ENCODE results near the gene STBD1.
"Not testable (repeated sequence)": the region's sequence is repeated elsewhere in the genome, so short reads cannot be mapped to it uniquely, and the experiment has no call there.

The STBD1 gene

GRCh38 chr4:76287811-76288210, 18.7 kb upstream of the STBD1 start:
- not testable (repeated sequence) for DNase-seq

- DNase-seq: no peak
Observed at GRCh38 chr4:76292730-76293129, 13.8 kb upstream of the STBD1 start.

GRCh38 chr4:76293772-76294171, 12.8 kb upstream of the STBD1 start:
- DNase-seq: no peak

- no peak for DNase-seq
Observed at GRCh38 chr4:76296286-76296820, 10.2 kb upstream of the STBD1 start.

GRCh38 chr4:76298227-76298626, 8.3 kb upstream of the STBD1 start:
- DNase-seq: no peak

GRCh38 chr4:76300012-76300411, 6.5 kb upstream of the STBD1 start:
- no peak for DNase-seq

- DNase-seq: peak; percentile 4
Observed at GRCh38 chr4:76301068-76301774, 5.3 kb upstream of the STBD1 start.

GRCh38 chr4:76301775-76302162, 4.8 kb upstream of the STBD1 start:
- no peak for DNase-seq

GRCh38 chr4:76302826-76303438, 3.6 kb upstream of the STBD1 start:
- DNase-seq: no peak

- DNase-seq: no peak
Observed at GRCh38 chr4:76305033-76305687, 1.4 kb upstream of the STBD1 start.

GRCh38 chr4:76306882-76307659, 538 bp downstream of the STBD1 start:
- DNase-seq: no peak

GRCh38 chr4:76307660-76308014, 1.1 kb downstream of the STBD1 start:
- DNase-seq: no peak

GRCh38 chr4:76308548-76308947, 2.0 kb downstream of the STBD1 start:
- DNase-seq: no peak

- DNase-seq: no peak
Observed at GRCh38 chr4:76309939-76310550, 3.5 kb downstream of the STBD1 start.

- no peak for DNase-seq
Observed at GRCh38 chr4:76310683-76311082, 4.2 kb downstream of the STBD1 start.

- no peak for DNase-seq
Observed at GRCh38 chr4:76311896-76312331, 5.4 kb downstream of the STBD1 start.

GRCh38 chr4:76312457-76312856, 5.9 kb downstream of the STBD1 start:
- DNase-seq: no peak

- DNase-seq: no peak
Observed at GRCh38 chr4:76313547-76313946, 7.0 kb downstream of the STBD1 start.

- DNase-seq: no peak
Observed at GRCh38 chr4:76315267-76315918, 8.9 kb downstream of the STBD1 start.

- no peak for DNase-seq
Observed at GRCh38 chr4:76316131-76316530, 9.6 kb downstream of the STBD1 start.

- DNase-seq: no peak
Observed at GRCh38 chr4:76322236-76322635, 15.7 kb downstream of the STBD1 start.

- no peak for DNase-seq
Observed at GRCh38 chr4:76325072-76325471, 18.5 kb downstream of the STBD1 start.
